SU-DHL-6 (cell line): ENCODE results near the gene ADRA2B.
"Not testable (repeated sequence)": the region's sequence is repeated elsewhere in the genome, so short reads cannot be mapped to it uniquely, and the experiment has no call there.

Experiments used
- H2AFZ ChIP-seq: fragments of 200-600 bp; sonication (generic); 2 replicates; pipeline ENCODE4 v1.6.1; 2014; ENCODE audit warnings: low read depth, mild to moderate bottlenecking, moderate library complexity, mixed read lengths, antibody characterized with exemption, low read length; ENCODE audit not compliant: severe bottlenecking
- H3F3A ChIP-seq: fragments of 200-600 bp; shearing (Covaris generic); 2 replicates; pipeline ENCODE4 v1.6.0; 2016; ENCODE audit warnings: antibody characterized with exemption, mild to moderate bottlenecking; ENCODE audit not compliant: insufficient read depth
- H3K27ac ChIP-seq: fragments of 200-600 bp; sonication (generic); 2 replicates; pipeline ENCODE4 v1.5.1; 2016; ENCODE audit warnings: low read depth, mild to moderate bottlenecking, low read length, moderate library complexity, mixed read lengths
- H3K27me3 ChIP-seq: fragments of 200-600 bp; sonication (generic), shearing (Covaris generic); 2 replicates; pipeline ENCODE4 v1.6.0; 2014; ENCODE audit warnings: mild to moderate bottlenecking, low read length
- H3K36me3 ChIP-seq: fragments of 200-600 bp; sonication (generic); 2 replicates; pipeline ENCODE4 v1.6.1; 2014; ENCODE audit warnings: mild to moderate bottlenecking, low read length, mixed read lengths
- H3K4me2 ChIP-seq: fragments of 300-600, 200-600 bp; shearing (Covaris generic), sonication (generic); 2 replicates; pipeline ENCODE4 v1.6.0; 2014; ENCODE audit warnings: low read length, low read depth, mild to moderate bottlenecking; ENCODE audit not compliant: poor library complexity, severe bottlenecking
- H3K4me3 ChIP-seq: fragments of 200-600 bp; sonication (generic); 2 replicates; pipeline ENCODE4 v1.5.1; 2014; ENCODE audit warnings: antibody characterized with exemption, low read length, mild to moderate bottlenecking, mixed read lengths; ENCODE audit not compliant: insufficient read depth, poor library complexity, severe bottlenecking
- H3K79me2 ChIP-seq: fragments of 200-600 bp; sonication (generic); 2 replicates; pipeline ENCODE4 v1.6.1; 2014; ENCODE audit warnings: mild to moderate bottlenecking, low read length, moderate library complexity; ENCODE audit not compliant: insufficient read depth
- H3K9ac ChIP-seq: fragments of 200-600 bp; sonication (generic); 2 replicates; pipeline ENCODE4 v1.7.0; 2014; ENCODE audit warnings: mild to moderate bottlenecking, low read length
- H3K9me2 ChIP-seq: fragments of 200-600 bp; sonication (generic); replicated peaks from 2 replicates; pipeline ENCODE4 v1.6.1; 2014; ENCODE audit warnings: low read length; ENCODE audit not compliant: insufficient read depth
- H3K9me3 ChIP-seq: fragments of 200-600 bp; sonication (generic); 2 replicates; pipeline ENCODE4 v1.6.1; 2014; ENCODE audit warnings: low read length, mixed read lengths; ENCODE audit not compliant: insufficient read depth
- H4K20me1 ChIP-seq: fragments of 200-600 bp; sonication (generic); 2 replicates; pipeline ENCODE4 v1.6.1; 2014; ENCODE audit warnings: low read depth, mild to moderate bottlenecking, antibody characterized with exemption, low read length, moderate library complexity, mixed read lengths
- EZH2phosphoT487 ChIP-seq: fragments of 200-600 bp; sonication (generic), shearing (Covaris generic); conservative IDR thresholded peaks from 2 replicates; pipeline ENCODE4 v1.6.1; 2018; ENCODE audit warnings: mild to moderate bottlenecking, antibody characterized with exemption, low read length, moderate library complexity, mixed read lengths
- TF ChIP-seq, protein P1 (sequence below): fragments of 200-600 bp; sonication (generic); IDR thresholded peaks from one replicate; pipeline ENCODE4 v1.5.1; 2017; ENCODE audit warnings: antibody characterized with exemption, mild to moderate bottlenecking, low read length, moderate library complexity; ENCODE audit not compliant: insufficient read depth, poor library complexity, severe bottlenecking

ADRA2B gene

DNA sequence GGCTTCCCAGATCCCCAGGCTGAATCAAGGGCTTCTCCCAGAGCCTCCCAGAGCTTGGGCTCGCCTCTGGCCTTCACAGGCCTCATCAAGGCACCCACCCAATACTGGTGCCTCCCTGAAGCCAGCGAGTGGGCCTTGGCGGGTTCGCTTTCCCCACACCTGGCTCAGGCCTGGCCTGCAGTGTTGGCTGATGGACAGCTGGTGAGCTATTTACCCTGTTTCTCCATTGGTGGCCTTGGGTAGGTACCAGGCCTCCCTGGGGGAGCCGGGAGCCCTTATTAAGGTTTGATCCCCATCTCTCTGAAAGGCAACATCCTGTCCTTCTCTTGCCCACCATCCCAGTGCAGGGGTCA is 47.0 kb upstream of the ADRA2B start:
- H2AFZ ChIP-seq, result no peak overlapping the region
- H3K79me2 ChIP-seq, result no peaks in the 10 kb centered on the region
- H3K27ac ChIP-seq, result peak overlapping the region; percentile 95
- H3K9ac ChIP-seq, result peak overlapping the region; percentile 73
- peaks cover 35% of the 10 kb centered on the region for H3F3A ChIP-seq
- H4K20me1 ChIP-seq, result no peaks in the 10 kb centered on the region
- H3K9me2 ChIP-seq, result no peaks in the 10 kb centered on the region
- TF ChIP-seq EZH2phosphoT487, result no peak
- TF ChIP-seq, protein P1, sequence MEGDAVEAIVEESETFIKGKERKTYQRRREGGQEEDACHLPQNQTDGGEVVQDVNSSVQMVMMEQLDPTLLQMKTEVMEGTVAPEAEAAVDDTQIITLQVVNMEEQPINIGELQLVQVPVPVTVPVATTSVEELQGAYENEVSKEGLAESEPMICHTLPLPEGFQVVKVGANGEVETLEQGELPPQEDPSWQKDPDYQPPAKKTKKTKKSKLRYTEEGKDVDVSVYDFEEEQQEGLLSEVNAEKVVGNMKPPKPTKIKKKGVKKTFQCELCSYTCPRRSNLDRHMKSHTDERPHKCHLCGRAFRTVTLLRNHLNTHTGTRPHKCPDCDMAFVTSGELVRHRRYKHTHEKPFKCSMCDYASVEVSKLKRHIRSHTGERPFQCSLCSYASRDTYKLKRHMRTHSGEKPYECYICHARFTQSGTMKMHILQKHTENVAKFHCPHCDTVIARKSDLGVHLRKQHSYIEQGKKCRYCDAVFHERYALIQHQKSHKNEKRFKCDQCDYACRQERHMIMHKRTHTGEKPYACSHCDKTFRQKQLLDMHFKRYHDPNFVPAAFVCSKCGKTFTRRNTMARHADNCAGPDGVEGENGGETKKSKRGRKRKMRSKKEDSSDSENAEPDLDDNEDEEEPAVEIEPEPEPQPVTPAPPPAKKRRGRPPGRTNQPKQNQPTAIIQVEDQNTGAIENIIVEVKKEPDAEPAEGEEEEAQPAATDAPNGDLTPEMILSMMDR, result no peak
- no peaks in the 10 kb centered on the region for H3K27me3 ChIP-seq
- no peak overlapping the region for H3K4me3 ChIP-seq
- no peaks in the 10 kb centered on the region for H3K36me3 ChIP-seq
- H3K9me3 ChIP-seq, result no peaks in the 10 kb centered on the region
- H3K4me2 ChIP-seq, result peak overlapping the region; percentile 73

DNA sequence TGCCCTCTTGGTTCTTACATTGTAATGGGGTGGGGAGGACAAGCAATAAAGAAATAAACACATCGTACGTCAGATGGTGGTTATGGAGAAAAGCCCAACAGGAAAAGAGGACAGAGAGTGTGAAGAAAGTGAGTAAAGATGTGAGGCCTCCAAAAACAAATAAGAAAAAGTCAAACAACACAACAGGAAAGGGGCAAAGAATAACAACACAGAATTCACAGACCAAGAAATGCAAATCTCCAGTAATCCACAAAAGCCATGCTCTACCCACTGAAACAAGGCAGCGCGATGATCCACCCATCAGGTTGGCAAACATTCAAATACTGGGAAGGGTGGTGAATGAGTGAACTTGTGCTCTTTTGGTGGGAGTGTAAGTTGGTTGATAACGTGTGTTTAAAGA is 45.5 kb upstream of the ADRA2B start:
- Histone ChIP-seq H3K9me3 (no peaks in the 10 kb centered on the region), H3F3A (peaks cover 35% of the 10 kb centered on the region), H3K36me3 (no peaks in the 10 kb centered on the region), H3K9ac (peak overlapping the region; percentile 73; the same call in 1 of the 2 replicates), H4K20me1 (no peaks in the 10 kb centered on the region), H2AFZ (peak overlapping the region; percentile 22), H3K27ac (peak overlapping the region; percentile 95), H3K4me2 (peak overlapping the region; percentile 5), H3K27me3 (no peaks in the 10 kb centered on the region), H3K4me3 (no peak overlapping the region), H3K79me2 (no peaks in the 10 kb centered on the region), H3K9me2 (no peaks in the 10 kb centered on the region)
- TF ChIP-seq EZH2phosphoT487, result no peak
- TF ChIP-seq, protein P1, result no peak

DNA sequence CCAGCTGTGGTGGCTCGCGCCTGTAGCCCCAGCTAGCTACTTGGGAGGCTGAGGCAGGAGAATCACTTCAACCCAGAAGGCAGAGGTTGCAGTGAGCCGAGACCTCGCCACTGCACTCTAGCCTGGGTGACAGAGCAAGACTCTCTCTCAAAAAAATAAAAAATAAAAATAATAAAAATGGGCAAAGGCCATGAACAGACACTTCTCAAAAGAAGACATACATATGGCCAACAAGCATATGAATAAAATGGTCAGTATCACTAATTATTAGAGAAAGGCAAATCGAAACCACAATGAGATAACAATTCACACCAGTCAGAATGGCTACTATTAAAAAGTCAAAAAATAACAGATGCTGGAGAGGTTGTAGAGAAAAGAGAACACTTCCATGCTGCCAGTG is 44.0 kb upstream of the ADRA2B start:
- H3K27ac ChIP-seq, H3K4me2 ChIP-seq, H3K27me3 ChIP-seq, H3K9me2 ChIP-seq, H2AFZ ChIP-seq, H3K9me3 ChIP-seq, H3K4me3 ChIP-seq, H3K79me2 ChIP-seq, H4K20me1 ChIP-seq, H3K9ac ChIP-seq, H3K36me3 ChIP-seq: not testable (repeated sequence)
- peaks cover 35% of the 10 kb centered on the region for H3F3A ChIP-seq

DNA sequence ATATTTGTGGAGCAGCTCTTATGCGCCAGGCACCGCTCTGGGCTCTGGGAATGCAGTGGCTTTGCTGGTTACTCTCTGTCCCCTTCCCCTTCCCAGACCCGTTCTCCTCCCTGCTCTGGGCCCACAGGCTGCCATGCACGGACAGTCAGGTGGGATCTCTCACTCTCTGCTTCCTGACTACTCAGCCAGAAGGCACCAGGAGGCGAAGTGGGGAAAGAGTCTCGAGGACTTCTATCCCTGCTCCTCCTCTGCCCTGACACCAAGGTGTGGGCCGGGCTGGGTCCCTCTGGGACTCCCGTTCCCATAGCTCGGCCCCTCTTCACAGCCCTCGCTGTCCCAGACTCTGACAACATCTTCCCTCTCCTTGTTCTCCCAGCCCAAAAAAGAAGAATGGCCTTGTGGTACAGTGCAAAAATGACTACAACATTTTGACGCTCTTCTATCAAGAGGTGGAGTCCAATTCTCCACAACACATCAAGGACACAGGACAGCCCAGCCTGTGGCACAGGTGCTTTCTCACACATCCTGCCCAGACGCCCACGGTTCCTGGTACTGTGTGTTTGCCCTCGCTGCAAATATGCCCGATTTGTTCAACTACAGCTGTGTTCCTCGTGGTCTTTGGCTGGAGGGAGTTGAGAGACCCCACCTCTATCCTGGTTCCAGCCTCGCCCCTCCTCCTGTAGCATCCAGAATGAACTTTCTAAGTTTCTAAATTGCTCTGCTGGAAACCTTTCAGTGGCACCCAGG is 42.9 kb upstream of the ADRA2B start:
- Histone ChIP-seq H3K36me3 (no peaks in the 10 kb centered on the region), H3F3A (peaks cover 27% of the 10 kb centered on the region), H3K4me3 (no peak overlapping the region), H3K9me3 (no peaks in the 10 kb centered on the region), H3K4me2 (no peak overlapping the region), H3K27me3 (no peaks in the 10 kb centered on the region), H2AFZ (no peak overlapping the region), H4K20me1 (no peaks in the 10 kb centered on the region), H3K79me2 (no peaks in the 10 kb centered on the region), H3K27ac (no peak overlapping the region), H3K9ac (no peak overlapping the region), H3K9me2 (no peaks in the 10 kb centered on the region)
- TF ChIP-seq, protein P1, result no peak
- TF ChIP-seq EZH2phosphoT487, result no peak
